Spleen (tissue), 7 donors: ENCODE results near the gene TRPV5.

Experiments
- POLR2A ChIP-seq, 3 donors: fragments of 450-650 bp; IDR thresholded peaks; one replicate each; pipeline ENCODE4 v1.5.1; 2017; ENCODE audit warnings: antibody characterized with exemption in 3 of 3, mild to moderate bottlenecking in 1 of 3
- POLR2AphosphoS5 ChIP-seq, 3 donors: sonication (generic); formaldehyde crosslinking; IDR thresholded peaks; one replicate each; pipeline ENCODE4 v1.5.1; 2017; ENCODE audit warnings: antibody characterized with exemption in 3 of 3
- TF ChIP-seq, protein P1 (sequence below), 11 experiments: fragments of 200-600 bp in 7 of 11; fragments of 450-650 bp in 4 of 11; sonication (generic) in 4 of 11; IDR thresholded peaks in 8 of 11; conservative IDR thresholded peaks in 3 of 11; 1 replicate in 7 of 11; 2 replicates in 4 of 11; pipeline versions ENCODE4 v1.4.0 to v1.8.0; 2016 to 2021; ENCODE audit warnings: antibody characterized with exemption in 11 of 11, inconsistent platforms in 4 of 11, mild to moderate bottlenecking in 1 of 11
- donor health status: DM: no; HTN: no; CAD: no; lungs with moderate emphysema.
- donor health status: DM: no; HTN: no; CAD: no.
- donor health status: DM: no; HTN: no; CAD: no.

DNA sequence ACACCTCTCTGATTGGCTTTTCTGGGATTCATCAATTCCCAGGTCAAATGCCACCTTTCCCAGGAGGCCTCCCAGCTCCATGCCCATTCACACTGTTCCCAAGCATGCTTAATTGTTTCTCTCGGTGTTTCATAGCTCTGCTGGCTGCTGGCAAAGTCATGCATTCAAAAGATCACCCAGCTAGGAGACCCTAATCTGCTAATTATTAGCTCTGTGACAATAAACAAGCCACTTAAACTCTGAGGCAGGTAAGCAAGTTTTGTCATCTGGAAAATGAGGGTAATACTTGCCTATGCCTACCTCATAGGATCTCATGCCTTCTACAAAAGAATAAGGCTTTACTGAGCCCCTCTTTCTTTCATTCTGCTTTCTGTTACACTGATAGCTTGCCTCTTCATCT, 29.4 kb upstream of the TRPV5 start:
- TF ChIP-seq POLR2AphosphoS5 (IDR thresholded peaks at IDR 0.05), result no peak
- TF ChIP-seq, protein P1, sequence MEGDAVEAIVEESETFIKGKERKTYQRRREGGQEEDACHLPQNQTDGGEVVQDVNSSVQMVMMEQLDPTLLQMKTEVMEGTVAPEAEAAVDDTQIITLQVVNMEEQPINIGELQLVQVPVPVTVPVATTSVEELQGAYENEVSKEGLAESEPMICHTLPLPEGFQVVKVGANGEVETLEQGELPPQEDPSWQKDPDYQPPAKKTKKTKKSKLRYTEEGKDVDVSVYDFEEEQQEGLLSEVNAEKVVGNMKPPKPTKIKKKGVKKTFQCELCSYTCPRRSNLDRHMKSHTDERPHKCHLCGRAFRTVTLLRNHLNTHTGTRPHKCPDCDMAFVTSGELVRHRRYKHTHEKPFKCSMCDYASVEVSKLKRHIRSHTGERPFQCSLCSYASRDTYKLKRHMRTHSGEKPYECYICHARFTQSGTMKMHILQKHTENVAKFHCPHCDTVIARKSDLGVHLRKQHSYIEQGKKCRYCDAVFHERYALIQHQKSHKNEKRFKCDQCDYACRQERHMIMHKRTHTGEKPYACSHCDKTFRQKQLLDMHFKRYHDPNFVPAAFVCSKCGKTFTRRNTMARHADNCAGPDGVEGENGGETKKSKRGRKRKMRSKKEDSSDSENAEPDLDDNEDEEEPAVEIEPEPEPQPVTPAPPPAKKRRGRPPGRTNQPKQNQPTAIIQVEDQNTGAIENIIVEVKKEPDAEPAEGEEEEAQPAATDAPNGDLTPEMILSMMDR (IDR thresholded peaks at IDR 0.05 in 8 of 11, conservative IDR thresholded peaks at IDR 0.05 in 3 of 11), result no peak
- TF ChIP-seq POLR2A (IDR thresholded peaks at IDR 0.05), result no peak
